IMR-90 (cell line): ENCODE data around the gene ITGA3. TPM values are rescaled to one million over a fixed set of nuclear protein-coding genes. Genes with fewer than 3 reads are reported as not detected.

ENCODE experiments used
- ATAC-seq: fragments of 200-7000 bp; cut with Tn5 transposase; 2 replicates; pipeline ENCODE4 v1.9.1; 2020; ENCODE audit warnings: low read depth, mild to moderate bottlenecking, moderate library complexity
- BruUV-seq: library from RNA; stranded (reverse); fragments of 400-500 nt; replicated peaks from 2 replicates; lab custom pipeline; 2021; lab: Mats Ljungman, UMichigan
- CTCF ChIA-PET: fragments of 300-600 bp; formaldehyde crosslinking; extraction: SDS; loops from one replicate; lab custom pipeline; 2021; ENCODE audit warnings: antibody characterized with exemption; lab: Yijun Ruan, JAX
- POLR2A ChIA-PET: fragments of 300-600 bp; sonication (Branson Sonifier 250); formaldehyde crosslinking; loops from one replicate; lab custom pipeline; 2022; ENCODE audit warnings: antibody characterized with exemption; ENCODE audit not compliant: unreplicated experiment; lab: Charles Lee
- DNase-seq: peaks from one replicate; pipeline ENCODE4 v3.0.0; 2013
- H2AFZ ChIP-seq: replicated peaks from 2 replicates; pipeline ENCODE3; 2013; ENCODE audit warnings: low read length, mild to moderate bottlenecking; ENCODE audit not compliant: poor library complexity
- H2AK5ac ChIP-seq: 2 replicates; pipeline ENCODE4 v1.6.1; 2013; ENCODE audit warnings: low read depth, low read length, inconsistent platforms
- H2AK9ac ChIP-seq: replicated peaks from 2 replicates; pipeline ENCODE3; 2013; ENCODE audit warnings: mild to moderate bottlenecking, low read depth, low read length, moderate library complexity; ENCODE audit not compliant: poor library complexity
- H2BK120ac ChIP-seq: 2 replicates; pipeline ENCODE4 v1.6.1; 2013; ENCODE audit warnings: low read depth, low read length, inconsistent platforms
- H2BK15ac ChIP-seq: 3 replicates; pipeline ENCODE4 v1.6.1; 2013; ENCODE audit warnings: low read depth, low read length, inconsistent platforms
- H2BK20ac ChIP-seq: 2 replicates; pipeline ENCODE4 v1.6.1; 2013; ENCODE audit warnings: low read depth, mild to moderate bottlenecking, inconsistent platforms, low read length, moderate library complexity
- H2BK5ac ChIP-seq: 2 replicates; pipeline ENCODE4 v1.6.1; 2013; ENCODE audit warnings: mild to moderate bottlenecking, low read depth, low read length, inconsistent platforms; ENCODE audit not compliant: poor library complexity, severe bottlenecking
- H3K14ac ChIP-seq: replicated peaks from 2 replicates; pipeline ENCODE4 v1.6.1; 2013; ENCODE audit warnings: low read depth, low read length, inconsistent platforms
- H3K18ac ChIP-seq: 2 replicates; pipeline ENCODE4 v1.6.1; 2013; ENCODE audit warnings: low read depth, low read length, control low read depth
- H3K23ac ChIP-seq: 2 replicates; pipeline ENCODE4 v1.6.1; 2013; ENCODE audit warnings: low read depth, low read length, inconsistent platforms
- H3K27ac ChIP-seq: 2 replicates; pipeline ENCODE4 v1.5.1; 2013; ENCODE audit warnings: mild to moderate bottlenecking, control low read depth, low read length; ENCODE audit not compliant: insufficient read depth
- H3K27me3 ChIP-seq: 2 replicates; pipeline ENCODE4 v1.6.1; 2013; ENCODE audit warnings: low read length; ENCODE audit not compliant: control insufficient read depth, insufficient read depth
- H3K36me3 ChIP-seq: 2 replicates; pipeline ENCODE4 v1.6.1; 2013; ENCODE audit warnings: low read length, mixed read lengths; ENCODE audit not compliant: control insufficient read depth, insufficient read depth
- H3K4ac ChIP-seq: 2 replicates; pipeline ENCODE4 v1.6.1; 2013; ENCODE audit warnings: low read depth, low read length, inconsistent platforms
- H3K4me1 ChIP-seq: 2 replicates; pipeline ENCODE4 v1.6.1; 2013; ENCODE audit warnings: low read length, mixed read lengths; ENCODE audit not compliant: control insufficient read depth, insufficient read depth
- H3K4me2 ChIP-seq: 2 replicates; pipeline ENCODE4 v1.6.1; 2013; ENCODE audit warnings: low read depth, mild to moderate bottlenecking, control low read depth, low read length, moderate library complexity
- H3K4me3 ChIP-seq: 2 replicates; pipeline ENCODE4 v1.5.1; 2013; ENCODE audit warnings: low read depth, mild to moderate bottlenecking, control low read depth, low read length, moderate library complexity; ENCODE audit not compliant: insufficient read depth
- H3K56ac ChIP-seq: 2 replicates; pipeline ENCODE4 v1.6.1; 2013; ENCODE audit warnings: low read length, inconsistent platforms; ENCODE audit not compliant: insufficient read depth; ENCODE audit errors: extremely low read depth
- H3K79me1 ChIP-seq, 2 experiments: 2 replicates each; pipeline ENCODE4 v1.6.1; 2013; ENCODE audit warnings: low read length in 2 of 2, inconsistent platforms in 1 of 2, low read depth in 1 of 2
- H3K9ac ChIP-seq: 2 replicates; pipeline ENCODE4 v1.6.1; 2013; ENCODE audit warnings: low read depth, low read length, control low read depth
- H3K9me1 ChIP-seq: 2 replicates; pipeline ENCODE4 v1.6.1; 2013; ENCODE audit warnings: low read length, inconsistent platforms; ENCODE audit not compliant: insufficient read depth
- H3K9me3 ChIP-seq: 2 replicates; pipeline ENCODE4 v1.6.1; 2013; ENCODE audit warnings: low read length; ENCODE audit not compliant: control insufficient read depth, insufficient read depth
- H4K20me1 ChIP-seq: 2 replicates; pipeline ENCODE4 v1.6.1; 2013; ENCODE audit warnings: low read length, inconsistent platforms; ENCODE audit not compliant: insufficient read depth
- H4K5ac ChIP-seq: 2 replicates; pipeline ENCODE4 v1.6.1; 2013; ENCODE audit warnings: mild to moderate bottlenecking, low read depth, low read length, control low read depth
- H4K8ac ChIP-seq, 2 experiments: 2 replicates each; pipeline ENCODE4 v1.6.1; 2013; ENCODE audit warnings: low read depth in 2 of 2, low read length in 2 of 2, control low read depth in 1 of 2, inconsistent platforms in 1 of 2
- H4K91ac ChIP-seq: 2 replicates; pipeline ENCODE4 v1.6.1; 2013; ENCODE audit warnings: low read depth, low read length, inconsistent platforms; ENCODE audit not compliant: insufficient read depth
- BHLHE40 ChIP-seq: fragments of 150-350 bp; IDR thresholded peaks from 2 replicates; pipeline ENCODE4 v1.6.1; 2016; ENCODE audit warnings: mild to moderate bottlenecking, low read depth, low read length
- CEBPB ChIP-seq: IDR thresholded peaks from 2 replicates; pipeline ENCODE4 v1.6.1; 2012; ENCODE audit warnings: low read depth, low read length, improper control_type of control experiment
- CHD1 ChIP-seq: IDR thresholded peaks from 2 replicates; pipeline ENCODE4 v1.6.1; 2012; ENCODE audit warnings: low read depth, low read length, improper control_type of control experiment
- CTCF ChIP-seq: conservative IDR thresholded peaks from 2 replicates; pipeline ENCODE4 v1.5.1; 2012; ENCODE audit warnings: mild to moderate bottlenecking, low read depth, low read length, improper control_type of control experiment
- ELK1 ChIP-seq: fragments of 150-350 bp; IDR thresholded peaks from 2 replicates; pipeline ENCODE4 v1.6.1; 2016; ENCODE audit warnings: low read depth, mild to moderate bottlenecking, low read length, moderate library complexity, borderline replicate concordance
- FOS ChIP-seq: fragments of 150-350 bp; IDR thresholded peaks from 2 replicates; pipeline ENCODE4 v1.6.1; 2016; ENCODE audit warnings: low read depth, low read length
- MAFK ChIP-seq: IDR thresholded peaks from 2 replicates; pipeline ENCODE4 v1.6.1; 2012; ENCODE audit warnings: low read depth, low read length, improper control_type of control experiment
- MAZ ChIP-seq: IDR thresholded peaks from 2 replicates; pipeline ENCODE4 v1.6.1; 2012; ENCODE audit warnings: low read depth, mild to moderate bottlenecking, low read length, improper control_type of control experiment, moderate library complexity, borderline replicate concordance
- MXI1 ChIP-seq: IDR thresholded peaks from 2 replicates; pipeline ENCODE4 v1.6.1; 2012; ENCODE audit warnings: low read depth, mild to moderate bottlenecking, low read length, moderate library complexity, borderline replicate concordance
- NFE2L2 ChIP-seq: fragments of 150-350 bp; IDR thresholded peaks from 2 replicates; pipeline ENCODE4 v1.6.1; 2016; ENCODE audit warnings: low read depth, mild to moderate bottlenecking, low read length
- POLR2A ChIP-seq: IDR thresholded peaks from 2 replicates; pipeline ENCODE4 v1.6.1; 2012; ENCODE audit warnings: mild to moderate bottlenecking, low read depth, low read length
- RAD21 ChIP-seq: IDR thresholded peaks from 2 replicates; pipeline ENCODE4 v1.6.1; 2012; ENCODE audit warnings: low read length, improper control_type of control experiment
- RCOR1 ChIP-seq: IDR thresholded peaks from 2 replicates; pipeline ENCODE4 v1.6.1; 2012; ENCODE audit warnings: mild to moderate bottlenecking, low read length, improper control_type of control experiment; ENCODE audit not compliant: insufficient replicate concordance
- RFX5 ChIP-seq: IDR thresholded peaks from 2 replicates; pipeline ENCODE4 v1.8.0; 2012; ENCODE audit warnings: low read depth, mild to moderate bottlenecking, low read length, moderate library complexity
- SMC3 ChIP-seq: fragments of 150-350 bp; IDR thresholded peaks from 2 replicates; pipeline ENCODE4 v1.6.1; 2016; ENCODE audit warnings: low read depth, mild to moderate bottlenecking, antibody characterized with exemption, low read length, moderate library complexity
- USF2 ChIP-seq: fragments of 150-350 bp; IDR thresholded peaks from 2 replicates; pipeline ENCODE4 v1.6.1; 2017; ENCODE audit warnings: mild to moderate bottlenecking, antibody characterized with exemption, low read length, low read depth
- WGBS, 2 experiments: methylation state at CpG; one replicate each; pipeline versions ENCODE4 v1.1.5 to v1.1.7; 2013; ENCODE audit warnings: missing lambda C conversion rate in 2 of 2; ENCODE audit not compliant: insufficient read length in 1 of 2; ENCODE audit errors: extremely low coverage in 2 of 2; 5-methylcytosine and 5-hydroxymethylcytosine counted together
- dilution Hi-C: fragments of 300-500 bp; cut with HindIII; formaldehyde crosslinking; loops from one replicate; pipeline ENCODE4 v1.14.3; 2018; ENCODE audit warnings: low sequenced_read_pairs; ENCODE audit not compliant: unreplicated experiment
- in situ Hi-C: fragments of 300-500 bp; cut with MboI; formaldehyde crosslinking; loops from 3 replicates; pipeline ENCODE4 v1.14.3; 2019; ENCODE audit warnings: low sequenced_read_pairs, inconsistent platforms, mixed read lengths
- intact Hi-C: fragments of 100-400 bp; cut with micrococcal nuclease; formaldehyde crosslinking; loops from 2 replicates; pipeline ENCODE4 v1.10.0; 2022
- polyA plus RNA-seq, 3 experiments: library from polyadenylated mRNA; depleted of rRNA; stranded (reverse); fragments of >200 nt; gene quantifications; 2 replicates each; pipeline ENCODE4 v1.2.3, GENCODE V29; 2012; ENCODE audit warnings: low replicate concordance in 1 of 3
- total RNA-seq: library from RNA; depleted of rRNA; stranded (reverse); fragments of >200 nt; gene quantifications from 2 replicates; pipeline ENCODE4 v1.2.3, GENCODE V29; 2012

ITGA3 gene
- total and polyA plus RNA-seq, 2 of the 4 experiments (the other 2 are of a cell fraction) = 78.0 to 202 TPM

GRCh38 chr17:50109785-50110184, 53.9 kb downstream of the ITGA3 start:
- Histone ChIP-seq H3K18ac (no peak overlapping the region), H2BK120ac (no peak overlapping the region), H2BK15ac (no peak overlapping the region), H3K23ac (no peak overlapping the region), H3K27ac (no peak overlapping the region), H3K36me3 (peaks cover 35% of the 10 kb centered on the region; the same call in 1 of the 2 replicates), H3K27me3 (no peaks in the 10 kb centered on the region), H3K4me1 (peaks cover 3% of the 10 kb centered on the region), H3K4me2 (no peak overlapping the region), H3K9ac (no peak overlapping the region), H4K20me1 (no peaks in the 10 kb centered on the region), H3K9me3 (no peaks in the 10 kb centered on the region), H2AK9ac (no peak overlapping the region), H3K14ac (no peak overlapping the region), H3K79me1 (no peaks in the 10 kb centered on the region), H2AFZ (no peak overlapping the region), H2BK20ac (no peak overlapping the region), H4K8ac (no peak overlapping the region), H4K5ac (no peak overlapping the region), H3K4me3 (no peak overlapping the region), H3K56ac (no peak overlapping the region), H4K91ac (no peak overlapping the region), H3K4ac (no peak overlapping the region), H3K9me1 (peaks cover 6% of the 10 kb centered on the region), H2AK5ac (no peak overlapping the region), H2BK5ac (no peak overlapping the region)
- intact Hi-C loops = no loop called here
- ATAC-seq (no peak), DNase-seq (no peak)
- POLR2A ChIA-PET = no interaction called here
- TF ChIP-seq CEBPB (no peak), SMC3 (no peak), ELK1 (no peak), MAZ (no peak), MXI1 (no peak), USF2 (no peak), CHD1 (no peak), CTCF (no peak), FOS (no peak), POLR2A (no peak), RAD21 (no peak), RFX5 (no peak), BHLHE40 (no peak), MAFK (no peak), RCOR1 (no peak), NFE2L2 (no peak)
- no TSS peak for BruUV-seq
- 98% methylated on average over 13 of the region's 19 CpGs; no CpG with 5 or more reads in 1 of the 2 experiments for WGBS, 2 experiments
- dilution Hi-C loops = no loop called here
- CTCF ChIA-PET = no interaction called here
- in situ Hi-C loops = no loop called here
